Neutrophil (primary cell): ENCODE results near the gene LINC01488.

Experiments
- H3K27ac ChIP-seq: fragments of 200-600 bp; sonication (generic); 2 replicates; pipeline ENCODE4 v1.5.1; 2016; ENCODE audit warnings: mild to moderate bottlenecking, moderate library complexity
- H3K27me3 ChIP-seq: fragments of 200-600 bp; sonication (generic); 2 replicates; pipeline ENCODE4 v1.6.0; 2016; ENCODE audit warnings: mild to moderate bottlenecking
- H3K36me3 ChIP-seq: fragments of 200-600 bp; sonication (generic); 2 replicates; pipeline ENCODE4 v1.5.1; 2017
- H3K4me1 ChIP-seq, 2 experiments: fragments of 200-600 bp in 1 of 2; sonication (generic) in 1 of 2; 1 replicate in 1 of 2; 2 replicates in 1 of 2; pipeline versions ENCODE4 v1.5.1 to v1.6.1; 2013 to 2016; ENCODE audit warnings: low read depth in 1 of 2, low read length in 1 of 2, mild to moderate bottlenecking in 1 of 2, moderate library complexity in 1 of 2; ENCODE audit not compliant: control insufficient read depth in 1 of 2, insufficient read depth in 1 of 2
- H3K4me3 ChIP-seq, 2 experiments: fragments of 200-600 bp in 1 of 2; sonication (generic) in 1 of 2; 1 replicate in 1 of 2; 2 replicates in 1 of 2; pipeline ENCODE4 v1.5.1; 2013 to 2016; ENCODE audit warnings: low read depth in 1 of 2, low read length in 1 of 2, mild to moderate bottlenecking in 1 of 2, moderate library complexity in 1 of 2
- H3K9me3 ChIP-seq: fragments of 200-600 bp; sonication (generic); 2 replicates; pipeline ENCODE4 v1.5.1; 2016
- CTCF ChIP-seq: fragments of 200-600 bp; sonication (generic); IDR thresholded peaks from 2 replicates; pipeline ENCODE4 v1.5.1; 2016; ENCODE audit warnings: antibody characterized with exemption

LINC01488 gene

GRCh38 chr11:69509381-69509780, 27.9 kb downstream of the LINC01488 start:
- no peak overlapping the region for H3K27ac ChIP-seq
- no peak overlapping the region for H3K4me3 ChIP-seq
- H3K9me3 ChIP-seq: no peaks in the 10 kb centered on the region
- peaks cover 14% of the 10 kb centered on the region for H3K27me3 ChIP-seq
- no peaks in the 10 kb centered on the region for H3K4me1 ChIP-seq
- H3K36me3 ChIP-seq: no peaks in the 10 kb centered on the region
- TF ChIP-seq CTCF: no peak

GRCh38 chr11:69509846-69510390, 28.5 kb downstream of the LINC01488 start:
- Histone ChIP-seq H3K9me3 (no peaks in the 10 kb centered on the region), H3K27ac (no peak overlapping the region), H3K36me3 (no peaks in the 10 kb centered on the region), H3K4me1 (no peaks in the 10 kb centered on the region), H3K27me3 (peaks cover 14% of the 10 kb centered on the region), H3K4me3 (no peak overlapping the region)
- no peak for TF ChIP-seq CTCF

GRCh38 chr11:69510471-69511357, 29.3 kb downstream of the LINC01488 start:
- Histone ChIP-seq H3K4me1 (no peaks in the 10 kb centered on the region), H3K36me3 (no peaks in the 10 kb centered on the region), H3K4me3 (no peak overlapping the region), H3K27ac (no peak overlapping the region), H3K27me3 (peaks cover 14% of the 10 kb centered on the region), H3K9me3 (no peaks in the 10 kb centered on the region)
- no peak for TF ChIP-seq CTCF

- H3K9me3 ChIP-seq: no peaks in the 10 kb centered on the region
- no peaks in the 10 kb centered on the region for H3K4me1 ChIP-seq
- peaks cover 14% of the 10 kb centered on the region for H3K27me3 ChIP-seq
- no peak for TF ChIP-seq CTCF
- no peak overlapping the region for H3K4me3 ChIP-seq
- H3K36me3 ChIP-seq: no peaks in the 10 kb centered on the region
- H3K27ac ChIP-seq: no peak overlapping the region
These were observed 30.0 kb downstream of the LINC01488 start for GRCh38 chr11:69511358-69512055.

GRCh38 chr11:69512136-69512535, 30.7 kb downstream of the LINC01488 start:
- H3K27me3 ChIP-seq: peaks cover 14% of the 10 kb centered on the region
- H3K4me1 ChIP-seq: no peaks in the 10 kb centered on the region
- H3K36me3 ChIP-seq: no peaks in the 10 kb centered on the region
- H3K27ac ChIP-seq: no peak overlapping the region
- no peaks in the 10 kb centered on the region for H3K9me3 ChIP-seq
- H3K4me3 ChIP-seq: no peak overlapping the region
- TF ChIP-seq CTCF: no peak
